HG03064 (cell line): ENCODE measurements around the gene LURAP1L.

Source experiments
- ATAC-seq: cut with Tn5 transposase; IDR thresholded peaks from one replicate; pipeline ENCODE4 v1.9.1; 2021; ENCODE audit warnings: low read depth; ENCODE audit not compliant: unreplicated experiment

The LURAP1L gene

GRCh38 chr9:12808569-12808968, 33.7 kb downstream of the LURAP1L start:
- no peak for ATAC-seq

- no peak for ATAC-seq
Observed at GRCh38 chr9:12809720-12810119, 34.9 kb downstream of the LURAP1L start.

GRCh38 chr9:12811935-12812334, 37.1 kb downstream of the LURAP1L start:
- no peak for ATAC-seq

GRCh38 chr9:12812710-12813109, 37.9 kb downstream of the LURAP1L start:
- ATAC-seq: no peak

- no peak for ATAC-seq
Observed at GRCh38 chr9:12813533-12813932, 38.7 kb downstream of the LURAP1L start.

- ATAC-seq: no peak
Observed at GRCh38 chr9:12813960-12814876, 39.4 kb downstream of the LURAP1L start.

- no peak for ATAC-seq
Observed at GRCh38 chr9:12814877-12815237, 40.0 kb downstream of the LURAP1L start.

- ATAC-seq: no peak
Observed at GRCh38 chr9:12815888-12816287, 41.1 kb downstream of the LURAP1L start.

- ATAC-seq: no peak
Observed at GRCh38 chr9:12816656-12817101, 41.9 kb downstream of the LURAP1L start.

GRCh38 chr9:12817702-12818101, 42.9 kb downstream of the LURAP1L start:
- no peak for ATAC-seq

GRCh38 chr9:12818431-12819000, 43.7 kb downstream of the LURAP1L start:
- ATAC-seq: no peak

- ATAC-seq: no peak
Observed at GRCh38 chr9:12819436-12820185, 44.8 kb downstream of the LURAP1L start.

- no peak for ATAC-seq
Observed at GRCh38 chr9:12822111-12822510, 47.3 kb downstream of the LURAP1L start.

- ATAC-seq: no peak
Observed at GRCh38 chr9:12826924-12827565, 52.2 kb downstream of the LURAP1L start.

GRCh38 chr9:12833701-12834100, 58.9 kb downstream of the LURAP1L start:
- ATAC-seq: no peak

- ATAC-seq: no peak
Observed at GRCh38 chr9:12838546-12838945, 63.7 kb downstream of the LURAP1L start.

GRCh38 chr9:12843735-12844134, 68.9 kb downstream of the LURAP1L start:
- ATAC-seq: no peak

- ATAC-seq: no peak
Observed at GRCh38 chr9:12846035-12846434, 71.2 kb downstream of the LURAP1L start.

- ATAC-seq: no peak
Observed at GRCh38 chr9:12847561-12847960, 72.7 kb downstream of the LURAP1L start.

GRCh38 chr9:12849486-12850003, 74.7 kb downstream of the LURAP1L start:
- ATAC-seq: no peak
